Amygdala (tissue), 56 donors: ENCODE measurements around the gene AP1S2.
"Not testable (repeated sequence)": the region's sequence is repeated elsewhere in the genome, so short reads cannot be mapped to it uniquely, and the experiment has no call there.

Source experiments
- DNase-seq, 56 donors: peaks; one replicate each; lab custom pipeline; 2025; lab: John Stamatoyannopoulos, UW

AP1S2 gene

GRCh38 chrX:15854712-15855567 lies at the start of gene AP1S2:
TSS of gene AP1S2 (minus strand) at chrX:15854813. CDS start at chrX:15852524, 2,289 bp downstream.
- DNase-seq = peak; percentile 32 to 97 (median 86)

- no peak for DNase-seq
These were observed 48.6 kb upstream of the AP1S2 start for GRCh38 chrX:15903186-15903681.

- no peak for DNase-seq
These were observed 40.7 kb upstream of the AP1S2 start for GRCh38 chrX:15895334-15895733.

- no peak for DNase-seq
These were observed 40.1 kb upstream of the AP1S2 start for GRCh38 chrX:15894724-15895123.

GRCh38 chrX:15890463-15890862 lies 35.9 kb upstream of the AP1S2 start:
- DNase-seq = no peak

- no peak for DNase-seq
These were observed 33.4 kb upstream of the AP1S2 start for GRCh38 chrX:15888062-15888461.

- no peak for DNase-seq
These were observed 28.9 kb upstream of the AP1S2 start for GRCh38 chrX:15883540-15883863.

- DNase-seq = no peak
These were observed 28.3 kb upstream of the AP1S2 start for GRCh38 chrX:15882704-15883539.

- DNase-seq = no peak
These were observed 26.8 kb upstream of the AP1S2 start for GRCh38 chrX:15881381-15881897.

- not testable (repeated sequence) for DNase-seq
These were observed 23.3 kb upstream of the AP1S2 start for GRCh38 chrX:15877914-15878313.

GRCh38 chrX:15877380-15877779 lies 22.8 kb upstream of the AP1S2 start:
- DNase-seq = peak in 3 of 56 donors; percentile 0 to 4 (median 0)

GRCh38 chrX:15874672-15875071 lies 20.1 kb upstream of the AP1S2 start:
- DNase-seq = no peak

GRCh38 chrX:15873566-15873965 lies 19.0 kb upstream of the AP1S2 start:
- peak in 13 of 56 donors; percentile 0 to 23 (median 5) for DNase-seq

GRCh38 chrX:15870310-15870709 lies 15.7 kb upstream of the AP1S2 start:
- DNase-seq = no peak

GRCh38 chrX:15869695-15870094 lies 15.1 kb upstream of the AP1S2 start:
- no peak for DNase-seq

GRCh38 chrX:15866147-15866546 lies 11.5 kb upstream of the AP1S2 start:
- no peak for DNase-seq

GRCh38 chrX:15864629-15865028 lies 10.0 kb upstream of the AP1S2 start:
- no peak for DNase-seq

- peak in 2 of 56 donors; percentile 3 to 4 for DNase-seq
These were observed 9.4 kb upstream of the AP1S2 start for GRCh38 chrX:15864023-15864422.

- DNase-seq = no peak
These were observed 6.3 kb upstream of the AP1S2 start for GRCh38 chrX:15860921-15861320.

- no peak for DNase-seq
These were observed 3.4 kb upstream of the AP1S2 start for GRCh38 chrX:15858051-15858450.

GRCh38 chrX:15856636-15857035 lies 2.0 kb upstream of the AP1S2 start:
- DNase-seq = peak in 1 of 56 donors; percentile 15
